Spleen (tissue), 11 donors: ENCODE data around the gene TJP2. TPM values are rescaled to one million over a fixed set of nuclear protein-coding genes. Genes with fewer than 3 reads are reported as not detected.

Source experiments
- DNase-seq: peaks from one replicate; pipeline ENCODE4 v3.0.0-alpha.2; 2020
- H3K27ac ChIP-seq, 8 donors: fragments of 200-600 bp; sonication (generic) in 7 of 8; 1 replicate in 4 of 8; 2 replicates in 4 of 8; pipeline versions ENCODE4 v1.5.0 to v1.8.0; 2016 to 2021; ENCODE audit warnings: inconsistent platforms in 4 of 8, mild to moderate bottlenecking in 4 of 8, moderate library complexity in 1 of 8
- H3K27me3 ChIP-seq, 7 donors: fragments of 200-600 bp; sonication (generic) in 6 of 7; replicated peaks in 1 of 7; 1 replicate in 4 of 7; 2 replicates in 3 of 7; pipeline versions ENCODE4 v1.5.0 to v1.8.0; 2016 to 2021; ENCODE audit warnings: inconsistent platforms in 3 of 7, mild to moderate bottlenecking in 1 of 7
- H3K36me3 ChIP-seq, 6 donors: fragments of 200-600 bp; sonication (generic) in 5 of 6; 1 replicate in 4 of 6; 2 replicates in 2 of 6; pipeline versions ENCODE4 v1.5.0 to v1.8.0; 2016 to 2021; ENCODE audit warnings: inconsistent platforms in 2 of 6
- H3K4me1 ChIP-seq, 6 donors: fragments of 200-600 bp; sonication (generic) in 5 of 6; 1 replicate in 3 of 6; 2 replicates in 3 of 6; pipeline versions ENCODE4 v1.5.0 to v1.8.0; 2016 to 2021; ENCODE audit warnings: inconsistent platforms in 3 of 6
- H3K4me3 ChIP-seq, 8 donors: fragments of 200-600 bp; sonication (generic) in 7 of 8; 1 replicate in 4 of 8; 2 replicates in 4 of 8; pipeline versions ENCODE4 v1.5.0 to v1.8.0; 2016 to 2021; ENCODE audit warnings: inconsistent platforms in 4 of 8, mild to moderate bottlenecking in 4 of 8, moderate library complexity in 2 of 8
- H3K9me3 ChIP-seq, 8 donors: fragments of 200-600 bp; sonication (generic) in 7 of 8; 1 replicate in 4 of 8; 2 replicates in 4 of 8; pipeline versions ENCODE4 v1.5.0 to v1.8.0; 2016 to 2021; ENCODE audit warnings: inconsistent platforms in 4 of 8
- CTCF ChIP-seq, 11 experiments: fragments of 200-600 bp in 7 of 11; fragments of 450-650 bp in 4 of 11; sonication (generic) in 4 of 11; IDR thresholded peaks in 8 of 11; conservative IDR thresholded peaks in 3 of 11; 1 replicate in 7 of 11; 2 replicates in 4 of 11; pipeline versions ENCODE4 v1.4.0 to v1.8.0; 2016 to 2021; ENCODE audit warnings: antibody characterized with exemption in 11 of 11, inconsistent platforms in 4 of 11, mild to moderate bottlenecking in 1 of 11
- POLR2A ChIP-seq, 3 donors: fragments of 450-650 bp; IDR thresholded peaks; one replicate each; pipeline ENCODE4 v1.5.1; 2017; ENCODE audit warnings: antibody characterized with exemption in 3 of 3, mild to moderate bottlenecking in 1 of 3
- POLR2AphosphoS5 ChIP-seq, 3 donors: sonication (generic); formaldehyde crosslinking; IDR thresholded peaks; one replicate each; pipeline ENCODE4 v1.5.1; 2017; ENCODE audit warnings: antibody characterized with exemption in 3 of 3
- WGBS, 5 donors: extraction: QIAGEN DNeasy Blood & Tissue Kit in 3 of 5; methylation state at CpG; one replicate each; pipeline versions ENCODE4 v1.1.5 to v1.1.7; 2013 to 2018; 5-methylcytosine and 5-hydroxymethylcytosine counted together
- intact Hi-C: fragments of 100-400 bp; cut with DNase I; formaldehyde crosslinking; loops from one replicate; pipeline ENCODE4 v1.15.0; 2023; ENCODE audit warnings: low total_unique reads
- polyA plus RNA-seq, 3 donors: library from polyadenylated mRNA; stranded (reverse); fragments of 200-250 nt; gene quantifications; one replicate each; pipeline ENCODE4 v1.2.1, GENCODE V29; 2013
- total RNA-seq, 7 donors: library from RNA; depleted of rRNA in 3 of 7; stranded (reverse); fragments of >200 nt in 3 of 7; fragmentation: NEBNext Ultra II Directional in 4 of 7; extraction: Animal tissue kit (Norgen Biotek cat#: 25700) in 4 of 7; gene quantifications; one replicate each; pipeline versions ENCODE4 v1.1.0 to v1.2.1, GENCODE V29; 2016 to 2021
- donor health status: healthy with polysubstance abuse.
- donor health status: DM: no; HTN: no; CAD: no; lungs with moderate emphysema.
- donor health status: DM: no; HTN: no; CAD: no.
- donor health status: Bipolar disorder and iron deficiency.
- donor health status: healthy.
- donor health status: DM: no; HTN: no; CAD: no.
- donor health status: DM: yes; HTN: yes; CAD: no.

Gene TJP2
- total and polyA plus RNA-seq, 10 donors: 2.9 to 20.5 (median 15.2) TPM

GRCh38 chr9:69279084-69279731, 105.1 kb downstream of the TJP2 start:
- no peak overlapping the region for H3K27ac ChIP-seq

GRCh38 chr9:69279733-69280132, 105.7 kb downstream of the TJP2 start:
- no peak overlapping the region for H3K27ac ChIP-seq
- H3K4me1 ChIP-seq: no peaks in the 10 kb centered on the region
- H3K4me3 ChIP-seq: no peak overlapping the region
- H3K36me3 ChIP-seq: no peaks in the 10 kb centered on the region
- no peak for DNase-seq
- peaks cover 0 to 13% (median under 1%) of the 10 kb centered on the region in 8 donors for H3K9me3 ChIP-seq
- intact Hi-C loops: no loop called here
- H3K27me3 ChIP-seq: no peaks in the 10 kb centered on the region
- WGBS, 5 donors: 22 to 67% (median 49%) methylated on average over 3 of the region's 3 CpGs
- TF ChIP-seq POLR2A (IDR thresholded peaks at IDR 0.05): no peak
- TF ChIP-seq CTCF (IDR thresholded peaks at IDR 0.05 in 8 of 11, conservative IDR thresholded peaks at IDR 0.05 in 3 of 11): no peak
- no peak for TF ChIP-seq POLR2AphosphoS5 (IDR thresholded peaks at IDR 0.05)

More at GRCh38 chr9:69279084-69279731, 105.1 kb downstream of the TJP2 start:
- Histone ChIP-seq H3K9me3 (peaks cover 0 to 19% (median 5%) of the 10 kb centered on the region in 8 donors), H3K4me3 (no peak overlapping the region), H3K36me3 (no peaks in the 10 kb centered on the region), H3K27me3 (no peaks in the 10 kb centered on the region), H3K4me1 (no peaks in the 10 kb centered on the region)
- DNase-seq: no peak
- WGBS, 5 donors: 60 to 79% (median 68%) methylated on average over 5 of the region's 5 CpGs
- intact Hi-C loops: no loop called here
- no peak for TF ChIP-seq CTCF (IDR thresholded peaks at IDR 0.05 in 8 of 11, conservative IDR thresholded peaks at IDR 0.05 in 3 of 11)
- TF ChIP-seq POLR2AphosphoS5 (IDR thresholded peaks at IDR 0.05): no peak
- no peak for TF ChIP-seq POLR2A (IDR thresholded peaks at IDR 0.05)

DNA sequence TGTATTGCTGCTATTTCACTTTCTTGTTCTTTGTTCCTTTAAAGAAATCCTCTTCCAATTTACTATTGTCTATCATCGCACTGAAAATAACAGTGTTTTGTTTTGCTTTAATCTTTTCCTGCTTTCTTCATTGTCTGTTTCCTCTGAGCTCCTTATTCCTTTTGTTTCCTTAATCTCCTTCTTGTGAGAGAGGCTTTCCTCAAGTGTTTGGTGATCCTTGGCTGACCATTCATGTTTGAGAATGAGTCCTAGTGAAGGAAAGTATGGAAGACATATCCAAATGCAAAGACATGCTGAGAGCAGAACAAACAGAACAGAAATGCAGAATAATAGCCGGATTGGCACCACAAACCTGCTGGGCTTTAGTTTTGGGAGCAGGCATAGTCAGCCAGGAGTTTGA, 108.9 kb downstream of the TJP2 start:
- WGBS, 5 donors: 67 to 80% (median 76%) methylated on average over 2 of the region's 2 CpGs
- Histone ChIP-seq H3K27ac (no peak overlapping the region), H3K4me3 (no peak overlapping the region), H3K36me3 (no peaks in the 10 kb centered on the region), H3K9me3 (peaks cover 0 to 10% (median 0%) of the 10 kb centered on the region in 8 donors), H3K4me1 (no peaks in the 10 kb centered on the region), H3K27me3 (peaks cover 0 to 9% (median 0%) of the 10 kb centered on the region in 7 donors)
- intact Hi-C loops: no loop called here
- TF ChIP-seq CTCF (IDR thresholded peaks at IDR 0.05 in 8 of 11, conservative IDR thresholded peaks at IDR 0.05 in 3 of 11) (no peak), POLR2AphosphoS5 (IDR thresholded peaks at IDR 0.05) (no peak), POLR2A (IDR thresholded peaks at IDR 0.05) (no peak)
- no peak for DNase-seq

GRCh38 chr9:69292078-69292477, 118.0 kb downstream of the TJP2 start:
- intact Hi-C loops: no loop called here
- whole genome bisulfite sequencing, 5 donors: 83 to 96% (median 91%) methylated on average over 3 of the region's 3 CpGs
- no peak for TF ChIP-seq CTCF (IDR thresholded peaks at IDR 0.05 in 8 of 11, conservative IDR thresholded peaks at IDR 0.05 in 3 of 11)
- no peak for TF ChIP-seq POLR2A (IDR thresholded peaks at IDR 0.05)
- no peak for TF ChIP-seq POLR2AphosphoS5 (IDR thresholded peaks at IDR 0.05)
- no peak for DNase-seq
- Histone ChIP-seq H3K27ac (no peak overlapping the region), H3K36me3 (no peaks in the 10 kb centered on the region), H3K4me1 (no peaks in the 10 kb centered on the region), H3K4me3 (no peak overlapping the region), H3K27me3 (peaks cover 0 to 9% (median 0%) of the 10 kb centered on the region in 7 donors), H3K9me3 (peaks cover 0 to 5% (median 0%) of the 10 kb centered on the region in 8 donors)
